ENCODE data around the gene MLIP. TPM values are rescaled to one million over a fixed set of nuclear protein-coding genes. Genes with fewer than 3 reads are reported as not detected.

MLIP gene
- total RNA-seq, 6 experiments from 2014 or later: not detected

DNA sequence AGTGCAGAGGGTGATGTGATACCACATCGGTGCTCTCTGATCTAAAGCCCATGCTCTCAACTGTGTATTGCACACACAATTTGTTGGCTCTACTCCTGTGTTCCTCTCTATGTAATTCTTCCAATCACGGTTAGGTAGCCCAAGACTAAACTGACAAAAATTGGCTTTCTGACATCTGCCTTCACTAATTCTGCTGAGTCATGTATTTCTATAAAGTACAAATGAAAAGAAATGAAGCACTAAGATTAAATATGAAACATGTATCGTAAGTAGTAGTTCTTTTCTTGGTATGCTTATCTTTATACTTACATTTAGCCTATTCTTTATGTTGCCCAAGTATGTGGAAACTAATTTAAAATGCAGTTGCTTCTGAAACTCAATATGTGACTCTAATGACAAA lies 7.7 kb upstream of the MLIP start:
- Mint-ChIP-seq H3K4me1 (ENCODE audit: low read depth) (no peaks in the 10 kb centered on the region), H3K4me3 (no peak overlapping the region), H3K9me3 (no peaks in the 10 kb centered on the region), H3K36me3 (ENCODE audit: low read depth) (no peaks in the 10 kb centered on the region), H3K27me3 (ENCODE audit: insufficient read depth) (peaks cover 3% of the 10 kb centered on the region), H3K27ac (no peak overlapping the region)
- DNase-seq: no peak
- TF ChIP-seq, protein P1, sequence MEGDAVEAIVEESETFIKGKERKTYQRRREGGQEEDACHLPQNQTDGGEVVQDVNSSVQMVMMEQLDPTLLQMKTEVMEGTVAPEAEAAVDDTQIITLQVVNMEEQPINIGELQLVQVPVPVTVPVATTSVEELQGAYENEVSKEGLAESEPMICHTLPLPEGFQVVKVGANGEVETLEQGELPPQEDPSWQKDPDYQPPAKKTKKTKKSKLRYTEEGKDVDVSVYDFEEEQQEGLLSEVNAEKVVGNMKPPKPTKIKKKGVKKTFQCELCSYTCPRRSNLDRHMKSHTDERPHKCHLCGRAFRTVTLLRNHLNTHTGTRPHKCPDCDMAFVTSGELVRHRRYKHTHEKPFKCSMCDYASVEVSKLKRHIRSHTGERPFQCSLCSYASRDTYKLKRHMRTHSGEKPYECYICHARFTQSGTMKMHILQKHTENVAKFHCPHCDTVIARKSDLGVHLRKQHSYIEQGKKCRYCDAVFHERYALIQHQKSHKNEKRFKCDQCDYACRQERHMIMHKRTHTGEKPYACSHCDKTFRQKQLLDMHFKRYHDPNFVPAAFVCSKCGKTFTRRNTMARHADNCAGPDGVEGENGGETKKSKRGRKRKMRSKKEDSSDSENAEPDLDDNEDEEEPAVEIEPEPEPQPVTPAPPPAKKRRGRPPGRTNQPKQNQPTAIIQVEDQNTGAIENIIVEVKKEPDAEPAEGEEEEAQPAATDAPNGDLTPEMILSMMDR (IDR thresholded peaks at IDR 0.05): no peak

GRCh38 chr6:54106727-54107126 lies 4.5 kb upstream of the MLIP start:
- Mint-ChIP-seq H3K27me3 (ENCODE audit: insufficient read depth) (peaks cover 3% of the 10 kb centered on the region), H3K4me1 (ENCODE audit: low read depth) (no peaks in the 10 kb centered on the region), H3K27ac (no peak overlapping the region)

GRCh38 chr6:54107470-54108090 lies 3.7 kb upstream of the MLIP start:
- Mint-ChIP-seq H3K36me3 (ENCODE audit: low read depth) (no peaks in the 10 kb centered on the region), H3K4me3 (no peak overlapping the region), H3K27ac (no peak overlapping the region), H3K27me3 (ENCODE audit: insufficient read depth) (peaks cover 3% of the 10 kb centered on the region), H3K4me1 (ENCODE audit: low read depth) (no peaks in the 10 kb centered on the region), H3K9me3 (no peaks in the 10 kb centered on the region)
- DNase-seq: no peak
- TF ChIP-seq, protein P1 (IDR thresholded peaks at IDR 0.05): no peak

More at GRCh38 chr6:54106727-54107126, 4.5 kb upstream of the MLIP start:
- TF ChIP-seq, protein P1 (IDR thresholded peaks at IDR 0.05): no peak
- Mint-ChIP-seq H3K4me3 (no peak overlapping the region), H3K9me3 (no peaks in the 10 kb centered on the region), H3K36me3 (ENCODE audit: low read depth) (no peaks in the 10 kb centered on the region)
- DNase-seq: no peak

- Mint-ChIP-seq H3K27ac (no peak overlapping the region), H3K9me3 (no peaks in the 10 kb centered on the region)
- TF ChIP-seq, protein P1 (IDR thresholded peaks at IDR 0.05): no peak
Observed at GRCh38 chr6:54108271-54108670, 3.0 kb upstream of the MLIP start.

GRCh38 chr6:54109586-54109985 lies 1.7 kb upstream of the MLIP start:
- H3K4me1 Mint-ChIP-seq (ENCODE audit: low read depth): no peaks in the 10 kb centered on the region
- H3K27ac Mint-ChIP-seq: no peak overlapping the region
- no peaks in the 10 kb centered on the region for H3K36me3 Mint-ChIP-seq (ENCODE audit: low read depth)
- no peak for DNase-seq
- H3K4me3 Mint-ChIP-seq: no peak overlapping the region
- TF ChIP-seq, protein P1 (IDR thresholded peaks at IDR 0.05): no peak
- H3K27me3 Mint-ChIP-seq (ENCODE audit: insufficient read depth): peaks cover 3% of the 10 kb centered on the region
- no peaks in the 10 kb centered on the region for H3K9me3 Mint-ChIP-seq

More at GRCh38 chr6:54108271-54108670, 3.0 kb upstream of the MLIP start:
- Mint-ChIP-seq H3K36me3 (ENCODE audit: low read depth) (no peaks in the 10 kb centered on the region), H3K27me3 (ENCODE audit: insufficient read depth) (peaks cover 3% of the 10 kb centered on the region), H3K4me1 (ENCODE audit: low read depth) (no peaks in the 10 kb centered on the region), H3K4me3 (no peak overlapping the region)
- DNase-seq: no peak
